ENCODE data around the gene EPHB2. TPM values are rescaled to one million over a fixed set of nuclear protein-coding genes. Genes with fewer than 3 reads are reported as not detected.

EPHB2 gene
- total and polyA plus RNA-seq, 2 of the 4 experiments (the other 2 are of a cell fraction), result 52.3 to 58.8 TPM

GRCh38 chr1:22896184-22896583 is 185.5 kb downstream of the EPHB2 start:
- Histone ChIP-seq H2BK20ac (ENCODE audit: low read depth, low read length) (no peak overlapping the region), H3K56ac (ENCODE audit: extremely low read depth, insufficient read depth, low read length) (no peak overlapping the region), H3K9me3 (ENCODE audit: control insufficient read depth, insufficient read depth, low read length) (no peaks in the 10 kb centered on the region), H4K91ac (ENCODE audit: insufficient read depth, low read depth, low read length) (no peak overlapping the region), H4K5ac (ENCODE audit: low read depth, low read length) (no peak overlapping the region), H3K36me3 (ENCODE audit: control insufficient read depth, insufficient read depth, low read length) (peaks cover 41% of the 10 kb centered on the region), H3K27ac (ENCODE audit: insufficient read depth, low read length) (no peak overlapping the region), H3K9ac (ENCODE audit: low read depth, low read length) (no peak overlapping the region), H3K4me1 (ENCODE audit: control insufficient read depth, insufficient read depth, low read length) (no peaks in the 10 kb centered on the region), H4K8ac (ENCODE audit: low read depth in 2 of 2, low read length in 2 of 2) (no peak overlapping the region), H3K27me3 (ENCODE audit: control insufficient read depth, insufficient read depth, low read length) (no peaks in the 10 kb centered on the region), H2AK5ac (ENCODE audit: low read depth, low read length) (no peak overlapping the region), H3K4me2 (ENCODE audit: low read depth, low read length) (no peak overlapping the region), H3K23ac (ENCODE audit: low read depth, low read length) (no peak overlapping the region), H3K14ac (replicated peaks; ENCODE audit: low read depth, low read length) (no peak overlapping the region), H3K9me1 (ENCODE audit: insufficient read depth, low read length) (0 out of 2 replicates have a peak, but pooled peaks cover 2% of the 10 kb centered on the region), H2BK5ac (ENCODE audit: low read depth, low read length, poor library complexity, severe bottlenecking) (no peak overlapping the region), H3K79me1 (ENCODE audit: low read depth in 1 of 2, low read length in 2 of 2) (no peaks in the 10 kb centered on the region), H3K18ac (ENCODE audit: low read depth, low read length) (no peak overlapping the region), H2AK9ac (replicated peaks; ENCODE audit: low read depth, low read length, poor library complexity) (peak overlapping the region; percentile 17), H3K4ac (ENCODE audit: low read depth, low read length) (no peak overlapping the region), H4K20me1 (ENCODE audit: insufficient read depth, low read length) (no peaks in the 10 kb centered on the region), H2BK120ac (ENCODE audit: low read depth, low read length) (no peak overlapping the region), H3K4me3 (ENCODE audit: insufficient read depth, low read depth, low read length) (no peak overlapping the region), H2AFZ (replicated peaks; ENCODE audit: low read length, poor library complexity) (no peak overlapping the region), H2BK15ac (ENCODE audit: low read depth, low read length) (no peak overlapping the region)
- intact Hi-C loops (cut with micrococcal nuclease) (no loop called here), in situ Hi-C loops (cut with MboI; ENCODE audit: low sequenced_read_pairs) (no loop called here), dilution Hi-C loops (cut with HindIII; ENCODE audit: low sequenced_read_pairs, unreplicated experiment) (no loop called here)
- DNase-seq, result no peak
- ChIA-PET CTCF (no interaction called here), POLR2A (ENCODE audit: unreplicated experiment) (no interaction called here)
- no TSS peak for BruUV-seq (replicated peaks)
- ATAC-seq (ENCODE audit: low read depth), result no peak
- TF ChIP-seq RFX5 (IDR thresholded peaks at IDR 0.05; ENCODE audit: low read depth, low read length) (no peak), RCOR1 (IDR thresholded peaks at IDR 0.05; ENCODE audit: insufficient replicate concordance, low read length) (no peak), CEBPB (IDR thresholded peaks at IDR 0.05; ENCODE audit: low read depth, low read length) (no peak), RAD21 (IDR thresholded peaks at IDR 0.05; ENCODE audit: low read length) (no peak), MAZ (IDR thresholded peaks at IDR 0.05; ENCODE audit: borderline replicate concordance, low read depth, low read length) (no peak), ELK1 (IDR thresholded peaks at IDR 0.05; ENCODE audit: borderline replicate concordance, low read depth, low read length) (no peak), NFE2L2 (IDR thresholded peaks at IDR 0.05; ENCODE audit: low read depth, low read length) (no peak)
- WGBS, 2 experiments (ENCODE audit: extremely low coverage in 2 of 2, insufficient read length in 1 of 2), result 88% methylated on average over 7 of the region's 7 CpGs; no CpG with 5 or more reads in 1 of the 2 experiments

All from IMR-90 (cell line).